ENCODE data around the gene TSEN15. TPM values are rescaled to one million over a fixed set of nuclear protein-coding genes. Genes with fewer than 3 reads are reported as not detected.
A peak's percentile ranks its signal among the peaks of the same experiment; 100 is the strongest.

The TSEN15 gene
- total and polyA plus RNA-seq, 9 of the 15 experiments (the other 6 are each of a cell fraction or from before 2014, with no cell fraction given), result 25.6 to 121 (median 91.3) TPM

DNA sequence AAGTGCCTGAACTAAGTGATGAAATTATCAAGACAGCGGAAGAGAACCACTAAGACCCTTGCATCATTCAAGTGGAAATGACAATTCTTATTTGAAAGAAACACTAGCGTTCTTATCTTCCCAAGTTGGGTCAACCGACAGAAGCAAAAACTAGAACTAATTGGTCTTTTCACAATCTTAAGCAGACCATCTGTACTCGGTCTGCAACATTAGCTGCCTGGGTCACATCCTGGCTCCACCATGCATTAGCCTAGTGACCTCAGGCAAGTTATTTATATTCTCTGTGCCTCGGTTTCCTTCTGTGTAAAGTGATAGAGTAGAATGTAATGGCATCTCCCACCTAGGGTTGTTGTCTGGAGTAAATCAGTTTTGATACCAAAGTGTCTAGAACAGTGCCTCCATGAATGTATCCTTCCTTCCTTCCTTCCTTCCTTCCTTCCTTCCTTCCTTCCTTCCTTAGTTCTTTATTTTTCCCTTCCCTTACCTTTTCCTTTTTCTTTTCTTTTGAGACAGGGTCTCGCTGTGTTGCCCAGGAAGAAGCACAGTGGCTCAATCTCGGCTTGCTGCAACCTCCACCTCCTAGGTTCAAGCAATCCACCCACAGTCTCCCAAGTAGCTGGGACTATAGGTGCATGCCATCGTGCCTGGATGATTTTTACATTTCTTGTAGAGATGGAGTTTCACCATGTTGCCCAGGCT lies 20.0 kb upstream of the TSEN15 start (continued):
- TF ChIP-seq PRDM10 (IDR thresholded peaks at IDR 0.05; ENCODE audit: partially characterized antibody) (peak; percentile 16), ZBTB17 (CRISPR knock-in tag; IDR thresholded peaks at IDR 0.05) (peak; percentile 94), HNRNPK (IDR thresholded peaks at IDR 0.05; ENCODE audit: low read depth, low read length, poor library complexity, severe bottlenecking) (no peak), ZNF121 (CRISPR knock-in tag; conservative IDR thresholded peaks at IDR 0.05) (peak; percentile 83), ZNF75A (CRISPR knock-in tag; IDR thresholded peaks at IDR 0.05) (no peak), ZNF140 (CRISPR knock-in tag; IDR thresholded peaks at IDR 0.05) (no peak), MLX (CRISPR knock-in tag; conservative IDR thresholded peaks at IDR 0.05) (no peak), ELF4 (CRISPR knock-in tag; IDR thresholded peaks at IDR 0.05) (peak; percentile 95), LCOR (CRISPR knock-in tag; IDR thresholded peaks at IDR 0.05) (peak; percentile 54; the same call in 1 of the 2 replicates), FOXJ2 (tag; IDR thresholded peaks at IDR 0.05) (no peak), KHSRP (IDR thresholded peaks at IDR 0.05) (peak; percentile 32; the same call in 1 of the 2 replicates), GABPA (tag; conservative IDR thresholded peaks at IDR 0.05; ENCODE audit: low read depth) (peak; percentile 72), TAF9B (IDR thresholded peaks at IDR 0.05; ENCODE audit: partially characterized antibody) (peak; percentile 71), NFIC (IDR thresholded peaks at IDR 0.05) (peak; percentile 78), ZNF146 (CRISPR knock-in tag; IDR thresholded peaks at IDR 0.05; ENCODE audit: unreplicated experiment) (no peak), ARID2 (IDR thresholded peaks at IDR 0.05) (no peak), TCFL5 (CRISPR knock-in tag; conservative IDR thresholded peaks at IDR 0.05) (peak; percentile 39; the same call in 1 of the 2 replicates), ZNF212 (CRISPR knock-in tag; IDR thresholded peaks at IDR 0.05) (no peak), ZSCAN32 (CRISPR knock-in tag; IDR thresholded peaks at IDR 0.05) (no peak), SLC30A9 (CRISPR knock-in tag; IDR thresholded peaks at IDR 0.05) (no peak), MIER1 (IDR thresholded peaks at IDR 0.05; ENCODE audit: low read depth) (peak; percentile 69; the same call in 1 of the 2 replicates)
- TF ChIP-seq, protein P1, sequence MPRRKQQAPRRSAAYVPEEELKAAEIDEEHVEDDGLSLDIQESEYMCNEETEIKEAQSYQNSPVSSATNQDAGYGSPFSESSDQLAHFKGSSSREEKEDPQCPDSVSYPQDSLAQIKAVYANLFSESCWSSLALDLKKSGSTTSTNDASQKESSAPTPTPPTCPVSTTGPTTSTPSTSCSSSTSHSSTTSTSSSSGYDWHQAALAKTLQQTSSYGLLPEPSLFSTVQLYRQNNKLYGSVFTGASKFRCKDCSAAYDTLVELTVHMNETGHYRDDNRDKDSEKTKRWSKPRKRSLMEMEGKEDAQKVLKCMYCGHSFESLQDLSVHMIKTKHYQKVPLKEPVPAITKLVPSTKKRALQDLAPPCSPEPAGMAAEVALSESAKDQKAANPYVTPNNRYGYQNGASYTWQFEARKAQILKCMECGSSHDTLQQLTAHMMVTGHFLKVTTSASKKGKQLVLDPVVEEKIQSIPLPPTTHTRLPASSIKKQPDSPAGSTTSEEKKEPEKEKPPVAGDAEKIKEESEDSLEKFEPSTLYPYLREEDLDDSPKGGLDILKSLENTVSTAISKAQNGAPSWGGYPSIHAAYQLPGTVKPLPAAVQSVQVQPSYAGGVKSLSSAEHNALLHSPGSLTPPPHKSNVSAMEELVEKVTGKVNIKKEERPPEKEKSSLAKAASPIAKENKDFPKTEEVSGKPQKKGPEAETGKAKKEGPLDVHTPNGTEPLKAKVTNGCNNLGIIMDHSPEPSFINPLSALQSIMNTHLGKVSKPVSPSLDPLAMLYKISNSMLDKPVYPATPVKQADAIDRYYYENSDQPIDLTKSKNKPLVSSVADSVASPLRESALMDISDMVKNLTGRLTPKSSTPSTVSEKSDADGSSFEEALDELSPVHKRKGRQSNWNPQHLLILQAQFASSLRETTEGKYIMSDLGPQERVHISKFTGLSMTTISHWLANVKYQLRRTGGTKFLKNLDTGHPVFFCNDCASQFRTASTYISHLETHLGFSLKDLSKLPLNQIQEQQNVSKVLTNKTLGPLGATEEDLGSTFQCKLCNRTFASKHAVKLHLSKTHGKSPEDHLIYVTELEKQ (CRISPR knock-in tag; IDR thresholded peaks at IDR 0.05), result peak; percentile 17; the same call in 1 of the 2 replicates

All from K562 (cell line).